Stimulated activated CD4-positive, alpha-beta T cell treated with anti-CD3 and anti-CD28 coated beads, Interleukin-2, amount 100 ng/mL, for 4 hours (primary cell): ENCODE data around the gene FAM193B.

Experiments
- DNase-seq: peaks from one replicate; pipeline ENCODE4 v3.0.0-alpha.2; 2020; ENCODE audit warnings: low read depth

The FAM193B gene

GRCh38 chr5:177554474-177555111 is at the start of gene FAM193B:
Gene FAM193B (minus strand): TSS chr5:177554563. CDS start chr5:177554458, 105 bp downstream.
- DNase-seq = peak; percentile 91

GRCh38 chr5:177604116-177604521 is 49.8 kb upstream of the FAM193B start:
- DNase-seq = no peak

- DNase-seq = no peak
Observed at GRCh38 chr5:177603631-177604030, 49.3 kb upstream of the FAM193B start.

- DNase-seq = no peak
Observed at GRCh38 chr5:177602458-177602830, 48.1 kb upstream of the FAM193B start.

DNA sequence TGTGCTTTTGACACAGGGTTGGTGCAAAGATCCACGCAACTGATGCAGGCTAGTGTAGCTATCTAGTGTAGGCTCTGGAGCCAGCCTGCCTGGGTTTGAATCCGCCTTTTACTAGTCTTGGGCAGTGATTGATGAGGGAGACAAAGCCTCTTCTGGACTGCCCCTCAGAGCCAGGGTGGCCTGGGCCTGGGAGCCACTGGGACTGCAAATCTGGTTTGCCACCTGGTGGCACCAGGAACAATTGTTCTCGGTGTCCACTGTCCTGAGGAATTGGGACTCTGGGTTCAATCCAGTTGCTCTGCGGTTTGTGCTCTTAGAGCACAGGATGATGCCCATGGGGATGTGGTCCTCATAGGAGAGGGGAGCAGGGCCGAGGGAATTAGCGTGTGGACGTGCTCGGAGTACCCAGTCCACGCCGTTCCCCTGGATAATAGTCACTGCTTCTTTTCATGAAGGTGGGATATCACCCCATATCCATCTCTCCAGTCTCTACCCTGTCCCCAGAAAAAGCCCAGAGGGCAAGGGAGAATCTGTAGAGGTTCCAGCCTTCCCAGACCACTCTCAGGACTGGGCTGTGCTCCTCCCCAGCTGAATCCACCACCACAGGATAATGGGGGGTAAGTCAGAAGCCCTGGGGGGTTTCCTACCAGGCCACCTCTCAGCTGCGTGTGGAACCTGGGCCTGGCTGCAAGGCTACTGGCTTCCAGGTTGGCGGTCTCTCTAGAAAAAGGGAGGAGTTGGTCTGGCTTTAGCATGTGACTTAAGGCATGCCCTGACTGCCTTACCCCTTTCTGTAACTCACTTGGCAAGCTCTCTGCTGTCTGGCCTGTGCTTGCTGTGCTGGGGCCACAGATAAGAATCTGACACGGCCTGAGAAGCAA is 47.5 kb upstream of the FAM193B start:
- no peak for DNase-seq

- DNase-seq = no peak
Observed at GRCh38 chr5:177601126-177601525, 46.8 kb upstream of the FAM193B start.

GRCh38 chr5:177600508-177601018 is 46.2 kb upstream of the FAM193B start:
- no peak for DNase-seq

- peak; percentile 78 for DNase-seq
Observed at GRCh38 chr5:177599731-177600507, 45.6 kb upstream of the FAM193B start, which contains the start of gene B4GALT7. Gene B4GALT7 (plus strand): TSS chr5:177600132. CDS start chr5:177600211, 79 bp downstream.

DNA sequence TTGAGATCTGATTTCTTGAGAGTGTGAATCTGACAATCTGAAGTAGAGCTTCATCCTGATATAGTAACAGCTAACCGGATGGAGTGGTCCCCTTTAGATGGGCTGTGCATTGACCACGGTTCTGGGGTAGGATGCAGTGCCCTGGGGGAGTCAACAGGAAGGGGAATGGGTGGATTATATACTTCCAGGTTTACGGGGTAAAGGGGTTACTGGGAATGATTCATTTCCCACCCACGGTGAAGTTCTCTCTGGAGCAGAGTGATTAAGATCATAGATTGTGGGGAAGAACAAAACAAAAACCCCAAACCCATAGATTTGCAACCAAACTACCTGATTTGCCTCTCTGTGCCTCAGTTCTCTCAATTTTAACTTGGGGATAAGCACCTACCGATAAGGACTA is 44.1 kb upstream of the FAM193B start:
- no peak for DNase-seq

DNA sequence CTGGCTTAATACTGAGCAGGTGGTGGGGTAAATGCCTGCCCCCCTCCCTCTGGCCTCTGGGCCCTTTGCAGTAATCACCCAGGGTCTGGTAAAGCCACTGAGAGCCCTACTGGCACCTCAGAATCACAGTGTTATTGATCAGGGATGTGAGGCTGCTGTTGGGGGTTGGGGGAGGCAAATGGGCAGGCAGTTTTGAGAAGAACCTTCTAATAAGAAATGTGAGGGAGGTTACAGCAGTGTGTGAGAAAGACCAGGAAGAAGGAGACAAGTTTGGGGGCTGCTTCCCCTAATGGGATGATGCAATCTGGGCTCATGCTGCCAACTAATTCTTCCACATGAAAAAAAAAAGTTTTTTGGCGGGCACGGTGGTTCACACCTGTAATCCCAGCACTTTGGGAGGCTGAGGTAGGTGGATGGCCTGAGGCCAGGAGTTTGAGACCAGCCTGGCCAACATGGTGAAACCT is 42.4 kb upstream of the FAM193B start:
- no peak for DNase-seq

DNA sequence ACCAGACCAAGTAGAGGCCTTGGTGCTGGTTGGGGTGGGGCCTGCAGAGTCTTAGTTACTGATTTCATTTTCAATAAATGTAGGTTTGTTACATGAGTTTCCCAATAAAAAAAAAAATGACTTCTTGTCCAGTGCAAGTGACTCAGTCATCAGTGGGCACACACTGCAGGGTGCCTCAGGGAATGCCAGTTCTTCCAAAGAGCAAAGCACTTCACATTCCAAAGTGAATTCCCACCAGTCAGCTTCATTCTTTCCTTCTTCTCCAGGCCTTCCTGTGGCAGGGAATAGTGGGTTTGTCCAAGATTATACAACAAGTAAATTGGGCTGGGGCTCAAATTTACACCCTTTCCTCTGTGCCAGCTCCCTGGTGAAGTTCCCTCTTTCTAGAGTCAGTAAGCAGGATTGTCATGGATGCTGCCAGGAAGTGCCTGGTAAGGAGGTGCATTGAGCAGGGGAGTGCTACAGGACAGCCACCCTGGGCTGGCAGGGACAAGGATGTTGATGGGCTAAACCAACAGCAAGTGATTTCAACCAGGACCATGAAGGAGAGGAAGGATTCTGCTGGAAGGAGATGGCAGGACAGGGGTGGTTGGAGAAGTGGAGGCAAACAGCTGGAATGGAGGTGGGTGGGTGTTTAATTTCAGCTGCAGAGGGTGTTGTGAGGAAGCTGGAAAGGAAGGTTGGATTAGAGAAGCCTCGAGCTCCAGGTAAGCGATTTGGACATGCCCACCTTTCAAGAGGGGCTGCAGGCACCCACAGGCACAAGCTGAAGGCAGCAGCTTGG is 41.8 kb upstream of the FAM193B start:
- DNase-seq = no peak

DNA sequence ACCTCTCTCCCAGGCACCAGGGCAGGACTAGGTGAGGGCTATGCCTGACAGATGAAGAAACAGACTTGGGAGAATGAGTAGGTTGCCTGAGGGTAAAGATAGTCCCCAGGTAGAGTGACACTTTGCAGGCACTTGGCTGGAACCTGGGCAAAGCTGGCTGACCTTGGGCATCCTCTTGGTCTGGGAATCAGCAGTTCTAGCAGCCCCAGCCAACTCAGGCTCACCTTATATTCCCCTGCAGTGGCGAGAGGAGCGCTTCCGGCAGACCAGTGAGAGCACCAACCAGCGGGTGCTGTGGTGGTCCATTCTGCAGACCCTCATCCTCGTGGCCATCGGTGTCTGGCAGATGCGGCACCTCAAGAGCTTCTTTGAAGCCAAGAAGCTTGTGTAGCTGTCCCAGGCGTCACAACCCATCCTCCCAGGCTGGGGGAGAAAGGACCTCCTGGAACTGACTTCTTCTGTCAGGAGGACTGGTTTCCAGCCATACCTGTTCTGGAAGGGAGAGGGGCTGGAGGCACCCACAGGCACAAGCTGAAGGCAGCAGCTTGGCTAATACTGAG is 40.7 kb upstream of the FAM193B start:
- no peak for DNase-seq

- no peak for DNase-seq
Observed at GRCh38 chr5:177594071-177594470, 39.7 kb upstream of the FAM193B start.

DNA sequence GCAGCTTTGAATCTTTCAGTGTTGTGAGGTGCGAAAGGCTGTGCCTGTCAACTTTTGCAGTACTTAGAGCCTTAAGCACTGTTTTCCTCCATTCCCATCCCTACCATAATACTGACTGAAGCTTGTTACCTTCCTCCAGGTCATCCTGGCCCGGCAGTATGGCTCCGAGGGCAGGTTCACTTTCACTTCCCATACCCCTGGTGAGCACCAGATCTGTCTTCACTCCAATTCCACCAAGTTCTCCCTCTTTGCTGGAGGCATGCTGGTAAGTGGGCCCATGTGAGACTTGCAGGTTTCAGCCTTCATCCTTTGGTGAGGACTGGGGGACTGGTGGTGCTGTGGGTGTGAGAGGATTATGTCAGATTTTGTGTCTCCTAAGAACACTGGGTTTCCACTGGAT is 39.1 kb upstream of the FAM193B start:
- no peak for DNase-seq

GRCh38 chr5:177592905-177593304 is 38.5 kb upstream of the FAM193B start:
- no peak for DNase-seq

- peak; percentile 84 for DNase-seq
Observed at GRCh38 chr5:177592010-177592834, 37.9 kb upstream of the FAM193B start, which contains the start of gene TMED9. Gene TMED9 (plus strand): TSS chr5:177592203. CDS start chr5:177592215, 12 bp downstream.

DNA sequence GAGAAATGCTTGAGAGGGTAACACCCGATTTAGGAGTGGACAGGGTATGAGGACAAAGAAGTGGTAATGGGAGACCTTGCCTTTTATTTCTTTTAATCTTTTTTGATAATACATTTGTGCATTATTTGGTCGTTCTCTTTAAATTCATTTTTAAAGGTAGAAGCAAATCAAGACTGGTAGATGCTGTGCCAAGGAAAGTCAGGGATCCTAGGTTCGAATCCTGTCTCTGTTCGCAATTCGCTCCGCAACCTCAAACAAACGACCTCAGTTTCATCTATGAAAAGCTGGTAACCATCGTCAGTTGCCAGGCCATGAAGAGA is 37.3 kb upstream of the FAM193B start:
- no peak for DNase-seq

GRCh38 chr5:177590406-177590805 is 36.0 kb upstream of the FAM193B start:
- no peak for DNase-seq

DNA sequence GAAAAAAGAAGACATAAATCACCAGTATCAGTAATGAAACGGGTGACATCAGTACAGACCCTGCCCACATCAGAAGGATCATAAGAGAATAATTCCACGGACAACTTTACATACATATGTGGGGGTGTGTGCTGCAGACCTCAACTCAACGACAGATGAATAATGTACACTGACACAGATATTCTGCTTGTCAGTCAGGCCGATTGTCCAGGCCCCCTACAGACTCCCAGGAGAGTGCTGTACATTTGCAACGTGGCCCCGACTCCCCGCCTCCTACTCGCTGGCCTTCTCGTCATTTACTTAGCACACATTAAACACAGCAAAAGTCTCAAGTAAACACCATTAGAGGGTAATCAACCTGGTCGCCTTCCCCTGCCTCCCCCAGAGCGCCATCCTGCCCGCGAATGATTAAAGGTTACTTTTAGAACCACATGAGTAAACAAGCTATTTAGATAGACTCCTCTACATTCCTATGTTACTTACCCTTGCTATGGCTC is 34.1 kb upstream of the FAM193B start:
- no peak for DNase-seq

DNA sequence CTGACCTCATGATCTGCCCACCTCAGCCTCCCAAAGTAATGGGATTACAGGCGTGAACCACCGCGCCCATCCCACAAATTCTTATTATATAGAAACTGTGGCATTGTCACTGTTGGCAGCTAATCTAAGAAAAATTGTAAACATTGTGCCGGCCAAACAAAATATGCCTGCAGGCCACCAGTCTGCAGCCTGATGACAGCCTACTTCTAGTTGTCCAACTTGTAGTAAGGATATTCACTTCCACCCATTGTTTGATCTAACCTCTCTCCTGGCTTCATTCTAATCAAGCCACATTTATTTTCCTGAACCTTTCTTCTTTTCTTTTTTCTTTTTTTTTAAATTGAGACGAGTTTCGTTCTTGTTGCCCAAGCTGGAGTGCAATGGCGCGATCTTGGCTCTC is 24.0 kb upstream of the FAM193B start:
- DNase-seq = no peak
